Cortex of kidney (tissue), 1 donor: ENCODE results near the gene KLHL36.
"Not testable (repeated sequence)": the region's sequence is repeated elsewhere in the genome, so short reads cannot be mapped to it uniquely, and the experiment has no call there.

Source experiments
- DNase-seq: peaks from one replicate; lab custom pipeline; 2025; lab: John Stamatoyannopoulos, UW

KLHL36 gene

DNA sequence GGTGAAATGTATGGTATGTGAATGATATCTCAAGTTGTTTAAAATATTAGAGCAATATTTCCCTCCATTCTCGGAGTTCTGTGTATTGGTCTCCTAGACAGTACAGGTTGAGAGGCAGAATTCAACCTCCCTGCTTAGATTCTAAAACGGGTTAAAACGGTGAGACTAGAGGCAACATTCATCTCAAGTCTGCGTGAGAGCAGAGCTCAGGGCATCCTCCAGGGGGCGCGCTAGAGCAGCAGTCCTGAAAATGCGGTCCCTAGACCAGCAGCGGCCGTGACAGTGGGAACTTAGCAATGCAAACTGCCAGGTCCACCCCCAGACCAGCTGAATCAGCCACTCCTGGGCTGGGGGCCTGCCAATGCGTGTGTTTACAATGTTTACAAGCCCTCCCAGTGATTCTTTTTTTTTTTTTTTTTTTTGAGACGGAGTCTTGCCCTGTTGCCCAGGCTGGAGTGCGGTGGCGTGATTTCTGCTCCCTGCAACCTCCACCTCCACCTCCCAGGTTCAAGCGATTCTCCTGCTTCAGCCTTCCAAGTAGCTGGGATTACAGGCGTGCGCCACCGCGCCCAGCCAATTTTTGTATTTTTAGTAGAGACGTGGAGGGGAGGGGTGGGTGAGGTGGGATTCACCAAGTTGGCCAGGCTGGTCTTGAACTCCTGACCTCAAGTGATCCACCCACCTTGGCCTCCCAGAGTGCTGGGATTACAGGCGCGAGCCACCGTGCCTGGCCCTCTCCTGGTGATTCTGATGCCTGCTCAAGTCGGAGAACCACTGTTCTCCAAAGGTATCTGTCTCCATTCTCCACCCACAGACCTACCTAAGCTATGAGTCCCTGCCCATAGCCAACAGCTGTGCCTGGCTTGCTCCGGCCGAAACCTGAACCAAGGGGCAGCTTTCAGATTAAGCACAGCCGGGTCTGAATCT lies 24.2 kb downstream of the KLHL36 start:
- no peak for DNase-seq

DNA sequence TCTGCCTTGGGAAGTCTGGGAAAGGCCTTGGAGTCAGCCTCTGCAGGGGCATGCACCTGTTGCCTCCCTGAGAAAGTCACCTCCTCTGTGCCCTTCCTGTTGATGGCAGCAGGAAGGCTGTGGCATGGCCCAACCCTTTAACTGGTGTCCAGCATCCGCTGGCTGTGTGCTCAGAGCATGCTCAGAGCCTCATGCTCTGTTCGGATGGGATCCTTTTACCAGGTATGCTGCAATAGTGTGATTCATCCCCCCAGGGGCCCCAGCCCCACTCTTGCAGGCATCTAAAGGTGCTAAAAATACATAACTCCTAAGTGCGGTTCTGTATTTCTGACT lies 24.9 kb downstream of the KLHL36 start:
- DNase-seq, result no peak

- no peak for DNase-seq
These were observed 25.2 kb downstream of the KLHL36 start for GRCh38 chr16:84673561-84673960.

- no peak for DNase-seq
These were observed 27.1 kb downstream of the KLHL36 start for GRCh38 chr16:84675423-84675822.

GRCh38 chr16:84675884-84676283 lies 27.6 kb downstream of the KLHL36 start:
- DNase-seq, result no peak

- DNase-seq, result no peak
These were observed 28.9 kb downstream of the KLHL36 start for GRCh38 chr16:84677017-84677803.

DNA sequence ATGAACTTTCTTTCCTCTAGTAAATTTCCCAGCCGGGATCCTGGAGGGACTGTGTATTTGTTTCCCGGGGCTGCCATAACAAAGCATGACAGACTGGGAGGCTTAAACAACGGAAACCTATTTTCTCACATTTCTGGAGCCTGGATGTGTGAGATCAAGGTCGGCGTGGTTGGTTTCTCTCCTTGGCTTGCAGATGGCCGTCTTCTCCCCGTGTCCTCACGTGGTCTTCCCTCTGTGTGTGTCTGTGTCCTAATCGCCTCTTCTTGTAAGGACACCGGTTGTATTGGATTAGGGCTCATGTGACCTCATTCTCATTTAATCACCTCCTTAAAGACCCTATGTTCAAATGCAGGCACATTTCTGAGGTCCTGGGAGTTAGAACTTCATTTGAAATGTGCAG lies 29.5 kb downstream of the KLHL36 start:
- no peak for DNase-seq

DNA sequence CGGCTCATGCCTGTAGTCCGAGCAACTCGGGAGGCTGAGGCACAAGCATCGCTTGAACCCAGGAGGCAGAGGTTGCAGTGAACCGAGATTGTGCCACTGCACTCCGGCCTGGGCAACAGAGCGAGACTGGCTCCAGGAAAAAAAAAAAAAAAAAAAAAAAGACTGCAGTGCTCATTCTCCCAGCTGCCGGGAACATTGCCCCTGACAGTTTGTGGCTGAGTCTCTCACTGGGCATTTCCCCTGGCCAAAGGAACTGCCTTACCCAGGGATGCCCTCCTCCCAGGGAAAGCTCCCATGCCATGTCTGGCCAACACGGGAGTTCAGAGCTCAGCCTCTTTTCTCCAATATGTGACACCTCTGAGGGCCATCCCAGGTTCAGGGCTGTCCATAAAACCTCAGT lies 30.2 kb downstream of the KLHL36 start:
- no peak for DNase-seq

- DNase-seq, result no peak
These were observed 32.0 kb downstream of the KLHL36 start for GRCh38 chr16:84680165-84680842.

GRCh38 chr16:84680843-84681629 lies 32.7 kb downstream of the KLHL36 start:
- DNase-seq, result no peak

GRCh38 chr16:84683691-84684591 lies 35.6 kb downstream of the KLHL36 start:
- no peak for DNase-seq

DNA sequence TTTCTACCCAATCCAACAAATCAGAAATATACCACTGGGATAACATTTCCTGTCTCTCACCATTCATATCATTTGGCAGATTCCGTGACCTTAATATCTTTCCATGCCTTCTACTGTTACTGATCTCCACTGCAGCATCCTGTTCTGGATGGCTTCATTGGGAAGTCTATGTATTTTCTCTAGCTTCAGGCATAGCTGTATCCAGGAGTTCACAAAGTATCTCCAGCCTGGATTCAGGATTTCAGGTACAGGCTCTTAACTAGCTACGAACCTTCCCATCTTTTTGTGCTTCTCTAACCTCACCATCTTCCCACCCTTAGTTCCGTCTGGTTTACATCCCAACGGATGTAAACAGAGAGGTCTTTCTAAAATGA lies 36.3 kb downstream of the KLHL36 start:
- no peak for DNase-seq

DNA sequence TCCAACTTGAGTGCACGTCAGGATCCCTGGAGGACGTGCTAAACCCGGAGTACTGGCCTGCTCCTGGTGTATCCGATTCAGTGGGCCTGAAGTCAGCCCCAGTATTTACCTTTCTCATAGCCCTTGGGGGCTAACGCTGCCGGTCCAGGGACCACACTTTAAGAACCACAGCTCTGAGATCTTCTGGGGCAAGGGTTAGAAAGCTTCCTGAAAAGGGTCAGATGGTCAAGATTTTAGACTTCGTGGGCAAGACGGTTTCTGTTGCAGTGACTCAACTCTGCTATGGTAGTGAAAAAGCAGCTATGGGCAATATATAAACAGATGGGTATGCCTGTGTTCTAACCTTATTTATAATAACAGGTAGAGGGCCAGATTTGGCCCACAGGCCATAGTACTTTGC lies 36.9 kb downstream of the KLHL36 start:
- DNase-seq, result no peak

DNA sequence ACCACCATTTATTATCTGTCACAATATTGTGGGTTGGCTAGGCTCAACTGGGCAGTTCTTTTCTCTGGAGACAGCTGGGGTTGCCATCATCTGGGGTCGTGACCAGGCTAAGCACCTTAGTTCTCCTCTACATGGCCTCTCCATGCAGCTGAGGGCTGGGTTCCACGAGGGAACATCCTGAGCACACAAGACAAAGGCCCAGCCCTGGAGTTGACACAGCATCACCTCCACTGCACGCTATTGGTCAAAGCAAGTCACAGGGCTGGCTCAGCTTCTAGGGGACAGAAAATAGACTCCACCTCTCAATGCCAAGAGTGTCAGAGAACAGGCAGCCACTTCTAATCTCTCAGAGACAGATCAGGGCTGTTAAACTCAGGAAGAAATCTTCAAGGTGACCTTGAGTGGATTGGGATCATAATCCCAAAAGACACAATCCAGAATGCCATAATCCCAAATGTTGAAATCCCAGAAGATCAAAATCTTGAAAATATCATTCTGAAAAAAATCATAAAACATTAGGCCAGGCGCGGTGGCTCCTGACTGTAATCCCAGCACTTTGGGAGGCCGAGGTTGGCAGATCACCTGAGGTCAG lies 38.5 kb downstream of the KLHL36 start:
- DNase-seq, result no peak

- DNase-seq, result no peak
These were observed 39.4 kb downstream of the KLHL36 start for GRCh38 chr16:84687715-84688114.

DNA sequence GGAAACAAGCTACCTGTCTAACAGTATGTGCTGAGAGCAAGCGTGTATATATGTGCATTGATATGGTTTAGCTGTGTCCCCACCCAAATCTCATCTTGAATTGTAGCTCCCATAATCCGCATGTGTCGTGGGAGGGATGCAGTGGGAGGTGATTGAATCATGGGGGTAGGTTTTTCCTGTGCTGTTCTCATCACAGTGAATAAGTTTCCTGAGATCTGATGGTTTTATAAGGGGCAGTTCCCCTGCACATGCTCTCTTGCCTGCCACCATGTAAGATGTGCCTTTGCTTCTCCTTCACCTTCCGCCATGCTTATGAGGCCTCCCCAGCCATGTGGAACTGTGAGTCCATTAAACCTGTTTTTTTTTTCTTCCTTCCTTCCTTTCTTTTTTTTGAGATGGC lies 39.9 kb downstream of the KLHL36 start:
- DNase-seq, result not testable (repeated sequence)

DNA sequence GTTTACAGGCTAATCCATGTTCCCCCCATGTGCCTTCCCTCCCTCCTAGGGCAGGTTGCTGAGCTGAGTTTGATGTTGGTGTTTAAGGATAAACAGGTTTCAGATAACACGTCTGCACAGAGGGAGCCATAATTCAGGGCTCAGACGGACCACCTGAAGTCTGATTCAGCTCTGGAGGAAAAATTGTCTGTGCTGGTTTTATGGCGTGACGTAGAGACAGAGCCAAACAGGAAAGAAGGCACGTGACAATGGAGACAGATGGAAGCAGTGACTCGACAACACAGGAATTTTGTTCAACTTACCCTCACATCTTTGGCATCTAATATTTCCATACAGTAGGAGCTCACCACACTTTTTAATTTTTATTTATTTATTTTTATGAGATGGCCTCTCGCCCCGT lies 40.8 kb downstream of the KLHL36 start:
- DNase-seq, result no peak

DNA sequence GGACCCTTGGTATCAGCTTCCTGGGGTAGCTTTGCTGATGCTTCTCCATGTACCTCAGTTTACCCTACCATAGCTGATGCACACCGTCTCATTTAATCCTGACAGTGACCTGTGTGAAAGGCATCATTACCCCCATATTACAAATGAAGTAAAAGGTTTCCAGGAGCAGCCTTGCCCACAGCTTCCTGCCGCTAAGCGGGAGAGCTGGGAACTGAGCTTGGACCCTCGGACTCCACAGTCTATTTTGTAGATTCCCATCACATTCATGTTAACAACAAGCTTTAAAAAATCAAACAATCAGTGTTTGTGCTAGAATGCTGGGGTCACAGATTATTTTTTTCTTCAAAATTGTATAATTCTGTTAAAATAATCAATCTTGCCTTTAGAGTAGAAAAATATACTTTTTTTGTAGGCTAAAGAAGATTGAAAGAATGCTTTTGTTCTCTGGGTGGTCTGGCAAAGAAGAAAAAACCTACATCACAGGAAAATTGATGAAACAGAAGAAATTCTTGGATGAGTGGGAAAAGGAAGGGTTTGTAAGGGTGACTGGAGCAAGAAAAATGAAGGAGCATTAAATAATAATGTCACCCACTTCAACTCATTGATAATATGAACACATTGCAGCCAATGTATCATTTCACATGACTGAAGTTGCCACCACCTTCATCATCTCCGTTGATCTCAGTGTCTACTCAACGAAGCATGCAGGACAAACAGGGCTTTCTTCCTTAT lies 41.9 kb downstream of the KLHL36 start:
- no peak for DNase-seq

DNA sequence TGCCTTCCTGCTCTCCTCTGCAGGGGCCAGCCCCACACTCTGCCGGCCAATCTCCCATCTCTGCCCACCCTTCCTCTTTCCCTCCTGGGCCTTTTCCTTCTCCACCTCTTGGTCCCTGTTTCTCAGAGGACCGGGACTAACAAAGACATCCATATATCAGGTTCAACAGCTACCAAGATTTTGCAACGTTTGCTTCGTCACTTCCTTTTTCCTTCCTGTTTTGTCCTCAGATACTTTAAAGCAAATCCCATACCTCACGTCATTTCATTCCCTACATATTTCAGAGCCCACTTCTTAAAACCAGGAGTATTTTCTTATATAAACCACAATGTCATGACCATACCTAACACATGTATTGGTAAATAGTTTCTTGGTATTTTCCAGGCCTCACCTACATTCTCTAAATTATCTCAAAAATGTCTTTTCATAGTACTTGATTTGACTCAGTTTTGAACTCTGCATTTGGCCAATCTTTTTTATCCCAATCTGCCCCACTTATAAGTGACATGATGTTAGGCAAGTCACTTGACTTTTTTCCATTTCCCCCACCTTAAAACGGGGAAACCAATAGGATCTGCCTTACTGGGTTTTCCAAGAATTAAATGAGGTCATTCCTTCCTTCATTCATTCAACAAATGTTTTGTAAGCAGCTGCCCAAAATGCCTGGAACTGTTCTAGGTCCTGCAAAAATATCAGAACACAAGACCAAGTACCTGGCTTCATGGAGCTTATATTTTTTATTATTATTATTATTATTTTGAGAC lies 44.3 kb downstream of the KLHL36 start:
- no peak for DNase-seq
